H9 (cell line): ENCODE results near the gene CACNA2D3. TPM values are rescaled to one million over a fixed set of nuclear protein-coding genes. Genes with fewer than 3 reads are reported as not detected.

Source experiments
- DNase-seq: peaks from one replicate; pipeline ENCODE4 v3.0.0-alpha.2; 2017
- H2AFZ ChIP-seq: one replicate; pipeline ENCODE4 v1.6.1; 2013; ENCODE audit warnings: mild to moderate bottlenecking, low read length, control low read depth, moderate library complexity
- H2AK5ac ChIP-seq: 2 replicates; pipeline ENCODE4 v1.6.1; 2013; ENCODE audit warnings: low read length, control low read depth, mixed read lengths; ENCODE audit not compliant: insufficient read length
- H2BK120ac ChIP-seq: one replicate; pipeline ENCODE4 v1.6.1; 2013; ENCODE audit warnings: low read depth, mild to moderate bottlenecking, low read length, control low read depth, inconsistent platforms; ENCODE audit not compliant: poor library complexity, severe bottlenecking
- H2BK12ac ChIP-seq: 2 replicates; pipeline ENCODE4 v1.6.1; 2013; ENCODE audit warnings: low read length, control low read depth, mixed read lengths, low read depth; ENCODE audit not compliant: insufficient read length
- H2BK15ac ChIP-seq: 2 replicates; pipeline ENCODE4 v1.6.1; 2013; ENCODE audit warnings: low read depth, low read length, control low read depth
- H2BK20ac ChIP-seq: one replicate; pipeline ENCODE4 v1.6.1; 2013; ENCODE audit warnings: low read depth, mild to moderate bottlenecking, low read length, control low read depth, inconsistent platforms; ENCODE audit not compliant: poor library complexity, severe bottlenecking
- H2BK5ac ChIP-seq: 2 replicates; pipeline ENCODE4 v1.6.1; 2013; ENCODE audit warnings: low read length, control low read depth, mixed read lengths; ENCODE audit not compliant: insufficient read length
- H3K14ac ChIP-seq: 2 replicates; pipeline ENCODE4 v1.6.1; 2013; ENCODE audit warnings: low read length, control low read depth; ENCODE audit not compliant: insufficient read depth
- H3K18ac ChIP-seq: 2 replicates; pipeline ENCODE4 v1.6.1; 2013; ENCODE audit warnings: low read depth, mild to moderate bottlenecking, mixed read lengths, low read length, control low read depth; ENCODE audit not compliant: insufficient read length
- H3K23ac ChIP-seq: 2 replicates; pipeline ENCODE4 v1.6.1; 2013; ENCODE audit warnings: low read length, control low read depth, mixed read lengths, low read depth; ENCODE audit not compliant: insufficient read length
- H3K23me2 ChIP-seq: 2 replicates; pipeline ENCODE4 v1.6.1; 2013; ENCODE audit warnings: low read depth, mild to moderate bottlenecking, mixed read lengths, low read length, control low read depth; ENCODE audit not compliant: insufficient read length, poor library complexity, severe bottlenecking
- H3K27ac ChIP-seq: 2 replicates; pipeline ENCODE4 v1.5.1; 2013; ENCODE audit warnings: low read length, control low read depth, mixed read lengths, low read depth; ENCODE audit not compliant: insufficient read length
- H3K27me3 ChIP-seq: 2 replicates; pipeline ENCODE4 v1.6.1; 2013; ENCODE audit warnings: low read length, control low read depth, inconsistent platforms; ENCODE audit not compliant: insufficient read depth
- H3K4ac ChIP-seq: 2 replicates; pipeline ENCODE4 v1.6.1; 2013; ENCODE audit warnings: low read depth, mild to moderate bottlenecking, control low read depth, inconsistent platforms, low read length, moderate library complexity
- H3K4me1 ChIP-seq: 2 replicates; pipeline ENCODE4 v1.6.1; 2013; ENCODE audit warnings: low read length, control low read depth, inconsistent platforms; ENCODE audit not compliant: insufficient read depth
- H3K4me2 ChIP-seq: 2 replicates; pipeline ENCODE4 v1.6.1; 2013; ENCODE audit warnings: low read length, control low read depth, mixed read lengths; ENCODE audit not compliant: insufficient read length, insufficient read depth
- H3K56ac ChIP-seq: 2 replicates; pipeline ENCODE4 v1.6.1; 2013; ENCODE audit warnings: low read depth, mild to moderate bottlenecking, mixed read lengths, low read length, control low read depth; ENCODE audit not compliant: insufficient read length
- H3K79me1 ChIP-seq: 2 replicates; pipeline ENCODE4 v1.6.1; 2013; ENCODE audit warnings: low read depth, mild to moderate bottlenecking, moderate library complexity, low read length, control low read depth, inconsistent platforms; ENCODE audit not compliant: insufficient read depth, poor library complexity, severe bottlenecking
- H3K79me2 ChIP-seq: 2 replicates; pipeline ENCODE4 v1.6.1; 2013; ENCODE audit warnings: low read length, control low read depth, inconsistent platforms; ENCODE audit not compliant: insufficient read depth
- H3K9ac ChIP-seq: 2 replicates; pipeline ENCODE4 v1.6.1; 2013; ENCODE audit warnings: low read length, control low read depth, mixed read lengths; ENCODE audit not compliant: insufficient read length; ENCODE audit errors: extremely low read depth
- H3K9me3 ChIP-seq: one replicate; pipeline ENCODE4 v1.6.1; 2013; ENCODE audit warnings: low read depth, low read length, inconsistent platforms; ENCODE audit not compliant: control insufficient read depth
- H3T11ph ChIP-seq: one replicate; pipeline ENCODE4 v1.6.1; 2013; ENCODE audit warnings: mild to moderate bottlenecking, low read length, control low read depth, inconsistent platforms
- H4K20me1 ChIP-seq: one replicate; pipeline ENCODE4 v1.6.1; 2013; ENCODE audit not compliant: control insufficient read depth, insufficient read length, insufficient read depth
- H4K5ac ChIP-seq: 2 replicates; pipeline ENCODE4 v1.6.1; 2013; ENCODE audit warnings: low read depth, mild to moderate bottlenecking, mixed read lengths, low read length, control low read depth; ENCODE audit not compliant: insufficient read length
- H4K8ac ChIP-seq: replicated peaks from 2 replicates; pipeline ENCODE4 v1.6.1; 2013; ENCODE audit warnings: low read length, control low read depth, mixed read lengths, low read depth; ENCODE audit not compliant: insufficient read length
- H4K91ac ChIP-seq: 2 replicates; pipeline ENCODE4 v1.6.1; 2013; ENCODE audit warnings: low read depth, mild to moderate bottlenecking, moderate library complexity, mixed read lengths, low read length, control low read depth; ENCODE audit not compliant: insufficient read length
- H3K27ac Mint-ChIP-seq, 3 experiments: 2 replicates in 2 of 3; 3 replicates in 1 of 3; pipeline ENCODE4 v1.8.0; 2020 to 2021; ENCODE audit warnings: mixed read lengths in 3 of 3, mild to moderate bottlenecking in 1 of 3, moderate library complexity in 1 of 3
- H3K27me3 Mint-ChIP-seq: 2 replicates; pipeline ENCODE4 v1.8.0; 2021; ENCODE audit warnings: low read depth, mild to moderate bottlenecking, moderate library complexity, mixed read lengths
- H3K36me3 Mint-ChIP-seq, 3 experiments: 2 replicates in 2 of 3; 3 replicates in 1 of 3; pipeline ENCODE4 v1.8.0; 2020 to 2021; ENCODE audit warnings: low read depth in 3 of 3, mixed read lengths in 3 of 3; ENCODE audit not compliant: insufficient read depth in 1 of 3
- H3K4me1 Mint-ChIP-seq, 2 experiments: 2 replicates each; pipeline ENCODE4 v1.8.0; 2020; ENCODE audit warnings: mixed read lengths in 2 of 2
- H3K4me3 Mint-ChIP-seq, 2 experiments: 2 replicates in 1 of 2; 3 replicates in 1 of 2; pipeline ENCODE4 v1.8.0; 2020 to 2021; ENCODE audit warnings: mild to moderate bottlenecking in 2 of 2, mixed read lengths in 2 of 2, moderate library complexity in 1 of 2
- H3K9me3 Mint-ChIP-seq, 2 experiments: 2 replicates in 1 of 2; 3 replicates in 1 of 2; pipeline ENCODE4 v1.8.0; 2020; ENCODE audit warnings: mild to moderate bottlenecking in 2 of 2, mixed read lengths in 2 of 2, moderate library complexity in 1 of 2
- CTCF ChIP-seq: fragments of 200-600 bp; sonication (generic); conservative IDR thresholded peaks from 3 replicates; pipeline ENCODE4 v1.8.0; 2021; ENCODE audit warnings: antibody characterized with exemption, mild to moderate bottlenecking
- WGBS: extraction: QIAGEN DNeasy Blood & Tissue Kit; methylation state at CpG from one replicate; pipeline ENCODE4 v1.1.7; 2013; ENCODE audit warnings: missing lambda C conversion rate, low lambda C conversion rate, mixed read lengths; ENCODE audit not compliant: insufficient read length; ENCODE audit errors: extremely low coverage; 5-methylcytosine and 5-hydroxymethylcytosine counted together
- total RNA-seq: library from RNA; stranded (reverse); gene quantifications from 2 replicates; pipeline ENCODE4 v1.2.1, GENCODE V29; 2021

Gene CACNA2D3
- total RNA-seq, 1 experiment from 2014 or later = 3.2 TPM

- Mint-ChIP-seq H3K27ac (no peak overlapping the region), H3K4me3 (no peak overlapping the region), H3K4me1 (peaks cover 20 to 21% of the 10 kb centered on the region in 2 experiments), H3K9me3 (no peaks in the 10 kb centered on the region), H3K27me3 (no peaks in the 10 kb centered on the region), H3K36me3 (no peaks in the 10 kb centered on the region; a peak in 1 of 7 replicates)
- H2BK120ac ChIP-seq = no peak overlapping the region
- no peak overlapping the region for H3K14ac ChIP-seq
- H3K4me2 ChIP-seq = no peak overlapping the region
- H3K79me1 ChIP-seq = no peaks in the 10 kb centered on the region
- WGBS = no CpG with 5 or more reads among the region's 3 CpGs
- no peak overlapping the region for H3T11ph ChIP-seq
- TF ChIP-seq CTCF = no peak
- H3K27me3 ChIP-seq = no peaks in the 10 kb centered on the region
- H4K8ac ChIP-seq = no peak overlapping the region
- H3K4ac ChIP-seq = no peak overlapping the region
- no peak overlapping the region for H2BK5ac ChIP-seq
- H4K5ac ChIP-seq = no peak overlapping the region
- no peak overlapping the region for H2BK20ac ChIP-seq
- no peaks in the 10 kb centered on the region for H4K20me1 ChIP-seq
- H4K91ac ChIP-seq = no peak overlapping the region
- no peaks in the 10 kb centered on the region for H3K23me2 ChIP-seq
- H3K27ac ChIP-seq = no peak overlapping the region
- H3K18ac ChIP-seq = no peak overlapping the region
- no peaks in the 10 kb centered on the region for H3K79me2 ChIP-seq
- H2BK15ac ChIP-seq = no peak overlapping the region
- H3K9ac ChIP-seq = no peak overlapping the region
- no peak overlapping the region for H3K56ac ChIP-seq
- H3K4me1 ChIP-seq = no peaks in the 10 kb centered on the region; the same call in 1 of the 2 replicates
- H3K9me3 ChIP-seq = no peaks in the 10 kb centered on the region
- no peak overlapping the region for H3K23ac ChIP-seq
- DNase-seq = no peak
- no peak overlapping the region for H2BK12ac ChIP-seq
- no peak overlapping the region for H2AFZ ChIP-seq
- H2AK5ac ChIP-seq = no peak overlapping the region
These were observed 895.5 kb downstream of the CACNA2D3 start for GRCh38 chr3:55017876-55018275.
